Endometrial microvascular endothelial cells (primary cell): ENCODE measurements around the gene TMEM174. TPM values are rescaled to one million over a fixed set of nuclear protein-coding genes. Genes with fewer than 3 reads are reported as not detected.

Experiments used
- in situ Hi-C: cut with HindIII; loops from 2 replicates; pipeline ENCODE4 v1.10.0; 2017; ENCODE audit warnings: low sequenced_read_pairs, low pct_unique_long_range_greater_than_20kb; ENCODE audit errors: inconsistent ontology term
- total RNA-seq: library from RNA; depleted of rRNA; stranded (reverse); fragments of >200 nt; gene quantifications from one replicate; pipeline ENCODE4 v1.2.3, GENCODE V29; 2015; ENCODE audit errors: inconsistent ontology term

Gene TMEM174
- total RNA-seq, 1 donor from 2014 or later = not detected

- in situ Hi-C loops = no loop called here
Measured at GRCh38 chr5:73152411-73153388, 20.3 kb upstream of the TMEM174 start.

GRCh38 chr5:73153513-73153912 lies 19.5 kb upstream of the TMEM174 start:
- in situ Hi-C loops = no loop called here

GRCh38 chr5:73154208-73155006 lies 18.6 kb upstream of the TMEM174 start:
- in situ Hi-C loops = no loop called here

GRCh38 chr5:73155271-73156222 lies 17.4 kb upstream of the TMEM174 start:
- in situ Hi-C loops = no loop called here

GRCh38 chr5:73157414-73158303 lies 15.3 kb upstream of the TMEM174 start:
- in situ Hi-C loops = no loop called here

- in situ Hi-C loops = no loop called here
Measured at GRCh38 chr5:73158313-73158712, 14.7 kb upstream of the TMEM174 start.

GRCh38 chr5:73160239-73160671 lies 12.7 kb upstream of the TMEM174 start:
- in situ Hi-C loops = no loop called here

- in situ Hi-C loops = no loop called here
Measured at GRCh38 chr5:73170522-73170921, 2.5 kb upstream of the TMEM174 start.

- in situ Hi-C loops = no loop called here
Measured at GRCh38 chr5:73171495-73171894, 1.5 kb upstream of the TMEM174 start.

GRCh38 chr5:73174100-73174815 lies 1.3 kb downstream of the TMEM174 start:
- in situ Hi-C loops = no loop called here

- in situ Hi-C loops = loop anchor here (25.0 kb wide), 1 partner anchor 89 kb away; no protein-coding TSS in a partner anchor
Measured at GRCh38 chr5:73176250-73176649, 3.3 kb downstream of the TMEM174 start.

- in situ Hi-C loops = loop anchor here (25.0 kb wide), 1 partner anchor 91 kb away; no protein-coding TSS in a partner anchor
Measured at GRCh38 chr5:73178265-73178664, 5.3 kb downstream of the TMEM174 start.

- in situ Hi-C loops = loop anchor here (25.0 kb wide), 1 partner anchor 92 kb away; no protein-coding TSS in a partner anchor
Measured at GRCh38 chr5:73179730-73180129, 6.7 kb downstream of the TMEM174 start.

GRCh38 chr5:73180566-73180965 lies 7.6 kb downstream of the TMEM174 start:
- in situ Hi-C loops = loop anchor here (25.0 kb wide), 1 partner anchor 93 kb away; no protein-coding TSS in a partner anchor

GRCh38 chr5:73182307-73182706 lies 9.3 kb downstream of the TMEM174 start:
- in situ Hi-C loops = loop anchor here (25.0 kb wide), 1 partner anchor 95 kb away; no protein-coding TSS in a partner anchor

- in situ Hi-C loops = loop anchor here (25.0 kb wide), 1 partner anchor 96 kb away; no protein-coding TSS in a partner anchor
Measured at GRCh38 chr5:73183000-73183399, 10.0 kb downstream of the TMEM174 start.

- in situ Hi-C loops = loop anchor here (25.0 kb wide), 1 partner anchor 96 kb away; no protein-coding TSS in a partner anchor
Measured at GRCh38 chr5:73183481-73183891, 10.5 kb downstream of the TMEM174 start.
